ENCODE data around the gene ZNF808. TPM values are rescaled to one million over a fixed set of nuclear protein-coding genes. Genes with fewer than 3 reads are reported as not detected.
"Not testable (repeated sequence)": the region's sequence is repeated elsewhere in the genome, so short reads cannot be mapped to it uniquely, and the experiment has no call there.

ZNF808 gene
- 10 to 100 TPM; 24.9 to 27.5 TPM for total RNA-seq

DNA sequence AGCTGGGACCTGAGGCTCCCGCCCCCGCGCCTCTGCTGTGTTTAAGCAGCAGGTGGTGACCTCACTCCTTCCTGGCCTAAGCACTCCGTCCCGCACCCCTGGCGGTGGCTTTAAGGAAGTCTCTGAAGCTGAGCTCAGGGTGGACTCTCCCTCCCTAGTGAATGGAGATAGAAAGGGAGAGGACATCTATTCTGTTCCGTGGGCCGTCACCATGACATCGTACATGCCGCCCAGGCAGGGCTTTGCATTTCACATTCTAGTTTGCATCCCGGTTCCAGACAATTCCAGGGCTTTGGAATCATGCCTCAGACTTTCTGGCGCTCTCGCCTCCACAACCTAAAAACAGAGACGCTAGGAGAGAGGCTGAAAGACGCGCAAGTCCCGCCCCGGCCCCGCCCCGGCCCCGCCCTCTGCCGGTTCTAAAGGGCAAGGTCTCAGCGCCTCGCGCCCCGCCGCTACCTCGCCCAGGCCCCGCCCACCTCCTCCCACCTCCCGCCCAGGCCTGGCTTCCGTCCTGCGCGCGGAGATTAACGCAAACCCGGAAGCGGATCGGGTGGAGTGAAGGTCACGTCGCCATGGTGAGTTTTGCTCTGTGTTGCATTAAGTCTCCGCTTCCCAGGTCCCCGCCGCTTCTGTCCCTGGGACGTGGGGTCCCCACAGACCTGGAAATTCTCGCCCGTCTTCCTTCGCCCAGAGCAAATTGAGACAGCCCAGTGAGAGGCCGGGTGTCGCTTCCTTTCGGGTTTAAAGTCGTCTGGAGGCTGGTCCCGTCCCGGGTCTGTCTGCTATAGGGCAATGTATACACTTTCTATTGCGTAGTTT lies at the start of gene ZNF808:
Gene ZNF808 (plus strand): TSS at position 535 of the 822 bp plus-strand sequence. CDS start 15,617 bp downstream, outside the sequence.
- ChIA-PET POLR2A (no interaction called here), CTCF (interaction anchor here (0.6 to 1.2 kb wide), 2 partner anchors 74 to 76 kb away, joined by 3 to 4 read pairs; no protein-coding TSS in a partner anchor)

DNA sequence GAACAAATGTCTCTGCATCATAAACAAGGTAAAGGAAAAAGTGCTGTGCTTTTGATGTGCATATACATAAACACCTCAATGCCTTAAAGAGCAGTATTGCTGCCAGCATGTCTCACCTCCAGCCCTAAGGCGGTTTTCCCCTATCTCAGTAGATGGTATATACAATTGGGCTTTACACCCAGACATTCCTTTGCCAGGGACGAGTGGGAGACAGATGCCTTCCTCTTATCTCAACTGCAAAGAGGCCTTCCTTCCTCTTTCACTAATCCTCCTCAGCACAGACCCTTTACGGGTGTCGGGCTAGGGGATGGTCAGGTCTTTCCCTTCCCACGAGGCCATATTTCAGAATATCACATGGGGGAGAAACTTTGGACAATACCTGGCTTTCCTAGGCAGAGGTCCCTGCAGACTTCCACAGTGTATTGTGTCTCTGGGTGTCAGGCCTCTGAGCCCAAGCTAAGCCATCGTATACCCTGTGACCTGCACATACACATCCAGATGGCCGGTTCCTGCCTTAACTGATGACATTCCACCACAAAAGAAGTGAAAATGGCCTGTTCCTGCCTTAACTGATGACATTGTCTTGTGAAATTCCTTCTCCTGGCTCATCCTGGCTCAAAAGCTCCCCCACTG lies 43.2 kb upstream of the ZNF808 start:
- CTCF ChIA-PET, POLR2A ChIA-PET: not testable (repeated sequence)

DNA sequence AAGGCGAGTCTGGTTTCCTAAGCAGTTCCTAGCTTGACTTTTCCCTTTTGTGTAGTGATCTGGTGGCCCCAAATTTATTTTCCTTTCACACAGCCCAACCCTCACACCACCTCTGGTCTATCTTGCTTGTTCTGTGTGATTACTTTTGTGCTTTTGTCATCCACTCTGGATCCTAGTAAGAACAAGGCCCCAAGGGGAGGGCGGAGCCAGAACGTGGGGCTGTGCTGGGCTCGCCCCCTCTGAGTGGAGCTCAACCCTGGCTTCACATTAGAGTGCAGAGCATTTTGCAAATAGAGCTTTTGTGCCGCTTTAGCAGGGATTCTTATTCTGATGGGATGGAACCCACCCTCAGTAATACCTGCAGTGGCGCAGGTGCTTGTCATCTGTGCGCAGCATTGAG lies 42.4 kb upstream of the ZNF808 start:
- CTCF ChIA-PET, POLR2A ChIA-PET: not testable (repeated sequence)

DNA sequence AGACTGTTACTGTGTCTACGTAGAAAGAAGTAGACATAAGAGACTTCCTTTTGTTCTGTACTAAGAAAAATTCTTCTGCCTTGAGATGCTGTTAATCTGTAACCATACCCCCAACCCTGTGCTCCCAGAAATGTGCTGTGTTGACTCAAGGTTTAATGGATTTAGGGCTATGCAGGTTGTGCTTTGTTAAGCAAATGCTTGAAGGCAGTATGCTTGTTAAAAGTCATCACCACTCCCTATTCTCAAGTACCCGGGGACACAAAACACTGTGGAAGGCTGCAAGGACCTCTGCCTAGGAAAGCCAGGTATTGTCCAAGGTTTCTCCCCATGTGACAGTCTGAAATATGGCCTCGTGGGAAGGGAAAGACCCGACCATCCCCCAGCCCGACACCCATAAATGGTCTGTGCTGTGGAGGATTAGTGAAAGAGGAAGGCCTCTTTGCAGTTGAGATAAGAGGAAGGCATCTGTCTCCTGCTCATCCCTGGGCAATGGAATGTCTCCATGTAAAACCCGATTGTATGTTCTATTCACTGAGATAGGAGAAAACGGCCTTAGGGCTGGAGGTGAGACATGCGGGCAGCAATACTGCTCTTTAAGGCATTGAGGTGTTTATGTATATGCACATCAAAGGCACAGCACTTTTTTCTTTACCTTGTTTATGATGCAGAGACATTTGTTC lies 41.8 kb upstream of the ZNF808 start:
- POLR2A ChIA-PET: not testable (repeated sequence)

DNA sequence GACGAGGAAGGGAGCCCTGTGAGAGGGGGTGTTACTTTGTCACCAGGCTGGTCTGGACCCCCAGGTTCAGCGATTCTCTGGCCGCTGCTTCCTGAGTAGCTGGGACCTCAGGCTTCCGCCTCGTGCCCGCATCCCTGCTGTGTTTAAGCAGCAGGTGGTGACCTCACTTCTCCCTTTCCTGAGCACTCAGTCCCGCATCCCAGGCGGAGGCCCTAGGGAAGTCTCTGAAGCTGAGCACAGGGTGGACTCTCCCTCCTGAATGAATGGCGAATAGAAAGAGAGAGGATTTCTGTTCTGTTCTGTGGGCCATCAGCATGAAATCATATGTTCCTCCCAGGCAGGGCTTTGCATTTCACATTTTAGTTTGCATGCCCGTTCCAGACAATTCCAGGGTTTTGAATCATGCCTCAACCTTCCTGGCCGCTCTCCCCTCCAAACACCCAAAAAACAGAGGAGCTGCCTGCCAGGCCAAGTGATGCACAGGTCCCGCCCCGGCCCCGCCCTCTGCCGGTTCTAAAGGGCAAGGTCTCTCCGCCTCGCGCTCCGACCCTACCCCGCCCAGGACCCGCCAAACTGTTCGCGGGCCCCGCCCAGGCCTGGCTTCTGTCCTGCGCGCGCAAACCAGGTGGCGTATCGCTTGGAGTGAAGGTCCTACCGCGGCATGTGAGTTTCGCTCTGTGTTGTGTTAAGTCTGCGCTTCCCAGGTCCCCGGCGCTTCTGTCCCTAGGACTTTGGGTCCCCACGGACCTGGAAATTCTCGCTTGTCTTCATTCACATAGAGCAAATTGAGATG lies 35.1 kb upstream of the ZNF808 start:
- ChIA-PET POLR2A (no interaction called here), CTCF (no interaction called here)

More for the DNA sequence above, 41.8 kb upstream of the ZNF808 start:
- CTCF ChIA-PET: not testable (repeated sequence)

DNA sequence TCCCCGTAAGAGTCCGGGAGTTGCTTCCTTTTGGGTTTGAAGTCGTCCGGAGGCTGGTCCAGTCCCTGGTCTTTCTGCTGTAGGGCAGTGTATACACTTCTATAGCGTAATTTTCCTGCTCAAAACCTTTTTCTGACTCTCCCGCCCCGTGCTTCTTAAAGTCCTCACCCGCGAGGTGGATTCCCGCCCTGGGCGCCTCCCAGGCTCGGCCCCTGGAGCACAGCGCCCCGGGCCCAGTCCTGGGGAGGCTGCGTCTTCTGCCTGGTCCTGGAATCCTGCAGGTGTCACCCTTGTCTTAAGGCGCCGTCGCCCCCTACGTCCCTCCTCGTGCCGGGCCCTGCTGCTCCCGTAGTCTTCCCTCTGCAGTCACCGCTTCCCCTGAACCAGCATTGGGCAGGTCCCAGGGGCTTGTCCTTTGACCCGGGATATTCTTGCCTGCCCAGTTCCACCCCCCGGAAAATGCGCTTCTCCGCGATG lies 34.4 kb upstream of the ZNF808 start:
- ChIA-PET POLR2A (no interaction called here), CTCF (no interaction called here)

DNA sequence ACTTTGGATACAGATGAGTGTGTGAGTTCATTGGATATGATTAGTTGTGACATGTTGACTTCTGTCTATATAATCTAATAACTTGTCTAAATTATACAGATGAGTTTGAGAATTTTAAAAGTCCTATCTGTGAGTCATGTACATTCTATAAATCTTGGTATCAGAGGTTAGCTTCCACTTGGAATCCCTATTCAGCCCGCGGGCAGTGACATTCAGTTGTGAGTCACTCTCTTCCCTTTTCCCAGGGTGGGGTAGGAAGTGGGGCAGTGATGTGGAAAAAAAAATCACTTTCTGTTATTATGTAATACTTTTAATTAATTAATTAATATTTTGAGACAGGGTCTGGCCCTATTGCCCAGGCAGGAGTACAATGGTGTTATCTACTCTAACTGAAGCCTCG lies 33.0 kb upstream of the ZNF808 start:
- ChIA-PET POLR2A (no interaction called here), CTCF (no interaction called here)

DNA sequence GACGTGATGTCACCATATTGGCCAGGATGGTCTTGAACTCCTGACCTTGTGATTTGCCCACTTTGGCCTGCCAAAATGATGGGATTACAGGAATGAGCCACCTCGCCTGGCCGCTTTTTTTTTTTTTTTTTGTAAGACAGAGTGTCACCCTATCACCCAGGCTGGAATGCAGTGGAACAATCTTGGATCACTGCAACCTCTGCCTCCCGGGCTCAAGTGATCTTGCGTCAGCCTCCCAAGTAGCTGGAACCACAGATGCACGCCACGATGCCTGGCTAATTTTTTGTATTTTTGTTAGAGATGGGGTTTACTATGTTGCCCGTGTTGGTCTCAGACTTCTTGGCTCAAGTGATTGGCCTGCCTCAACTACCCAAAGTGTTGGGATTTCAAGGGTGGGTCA lies 28.9 kb upstream of the ZNF808 start:
- ChIA-PET CTCF (no interaction called here), POLR2A (no interaction called here)

DNA sequence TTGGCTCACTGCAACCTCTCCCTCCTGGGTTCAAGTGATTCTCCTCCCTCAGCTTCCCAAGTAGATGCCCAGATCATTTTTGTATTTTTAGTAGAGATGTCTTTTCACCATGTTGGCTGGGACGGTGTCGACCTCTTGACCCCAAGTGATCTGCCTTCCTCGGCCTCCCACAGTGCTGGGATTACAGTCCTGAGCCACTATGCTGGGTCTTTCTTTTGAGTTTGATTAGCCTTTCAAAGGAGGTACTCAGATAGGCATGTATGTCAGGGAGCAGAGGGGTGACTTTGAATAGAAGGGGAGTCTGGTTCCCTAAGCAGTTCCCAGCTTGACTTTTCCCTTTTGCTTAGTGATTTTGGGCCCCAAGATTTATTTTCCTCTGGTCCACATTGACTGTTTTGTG lies 27.0 kb upstream of the ZNF808 start:
- CTCF ChIA-PET, POLR2A ChIA-PET: not testable (repeated sequence)

DNA sequence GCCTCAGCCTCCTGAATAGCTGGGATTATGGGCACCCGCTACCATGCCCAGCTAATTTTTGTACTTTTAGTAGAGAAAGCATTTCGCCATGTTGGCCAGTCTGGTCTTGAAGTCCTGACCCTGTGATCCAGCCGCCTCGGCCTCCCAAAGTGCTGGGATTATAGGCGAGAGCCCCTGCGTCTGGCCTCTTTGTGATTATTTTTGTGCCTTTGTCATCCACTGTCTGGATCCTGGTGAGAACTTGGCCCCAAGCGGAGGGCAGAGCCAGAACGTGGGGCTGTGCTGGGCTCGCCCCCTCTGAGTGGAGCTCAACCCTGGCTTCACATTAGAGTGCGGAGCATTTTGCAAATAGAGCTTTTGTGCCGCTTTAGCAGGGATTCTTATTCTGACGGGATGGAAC lies 26.5 kb upstream of the ZNF808 start:
- CTCF ChIA-PET, POLR2A ChIA-PET: not testable (repeated sequence)

DNA sequence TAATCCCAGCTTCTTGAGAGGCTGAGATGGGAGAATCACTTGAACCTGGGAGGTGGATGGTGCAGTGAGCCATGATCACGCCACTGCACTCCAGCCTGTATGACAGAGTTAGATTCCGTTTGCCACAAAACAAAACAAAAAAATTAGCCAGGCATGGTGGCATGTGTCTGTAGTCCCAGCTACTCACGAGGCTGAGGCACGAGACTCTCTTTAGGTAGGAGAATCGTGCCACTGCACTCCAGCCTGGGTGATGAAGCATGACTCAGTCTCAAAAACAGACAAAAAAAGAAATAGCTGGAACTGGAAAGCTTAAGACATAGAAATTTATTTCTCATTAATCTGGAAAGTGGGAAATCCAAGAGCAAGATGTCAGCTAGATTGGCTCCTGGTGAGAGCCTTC lies 20.2 kb upstream of the ZNF808 start:
- ChIA-PET CTCF (no interaction called here), POLR2A (no interaction called here)

DNA sequence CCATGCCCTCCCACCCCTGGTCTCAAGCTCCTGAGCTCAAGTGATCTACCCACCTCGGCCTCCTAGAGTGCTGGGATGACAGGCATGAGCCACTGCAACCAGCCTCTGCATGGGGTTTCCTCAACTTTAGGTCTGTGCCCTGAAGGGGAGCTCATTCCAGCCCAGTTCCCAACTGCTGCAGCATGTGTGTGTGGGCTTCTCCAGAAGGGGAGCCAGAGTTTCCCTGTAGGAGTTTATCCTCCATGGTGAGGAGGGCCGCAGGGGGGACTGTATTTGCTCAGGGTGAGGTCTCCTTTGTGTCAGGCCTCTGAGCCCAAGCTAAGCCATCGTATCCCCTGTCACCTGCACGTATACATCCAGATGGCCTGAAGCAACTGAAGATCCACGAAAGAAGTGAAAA lies 11.3 kb upstream of the ZNF808 start:
- CTCF ChIA-PET: no interaction called here

DNA sequence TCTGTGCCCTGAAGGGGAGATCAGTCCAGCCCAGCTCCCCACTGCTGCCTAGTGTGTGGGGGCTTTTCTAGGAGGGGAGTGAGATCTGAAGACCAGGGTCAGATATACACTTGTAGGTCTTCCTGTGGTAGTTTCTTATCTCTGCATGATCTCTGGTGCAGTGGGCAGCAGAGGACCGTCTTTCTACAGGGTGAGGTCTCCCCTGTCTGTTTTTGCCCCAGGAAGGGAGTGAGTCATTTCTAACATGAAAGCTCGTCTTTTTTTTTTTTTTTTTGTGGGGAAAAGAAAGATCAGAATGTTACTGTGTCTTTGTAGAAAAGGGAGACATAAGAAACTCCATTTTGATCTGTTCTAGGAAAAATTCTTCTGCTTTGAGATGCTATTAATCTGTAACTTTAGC lies 8.8 kb upstream of the ZNF808 start:
- CTCF ChIA-PET: no interaction called here
- POLR2A ChIA-PET: no interaction called here

More for the DNA sequence above, 11.3 kb upstream of the ZNF808 start:
- POLR2A ChIA-PET: no interaction called here

DNA sequence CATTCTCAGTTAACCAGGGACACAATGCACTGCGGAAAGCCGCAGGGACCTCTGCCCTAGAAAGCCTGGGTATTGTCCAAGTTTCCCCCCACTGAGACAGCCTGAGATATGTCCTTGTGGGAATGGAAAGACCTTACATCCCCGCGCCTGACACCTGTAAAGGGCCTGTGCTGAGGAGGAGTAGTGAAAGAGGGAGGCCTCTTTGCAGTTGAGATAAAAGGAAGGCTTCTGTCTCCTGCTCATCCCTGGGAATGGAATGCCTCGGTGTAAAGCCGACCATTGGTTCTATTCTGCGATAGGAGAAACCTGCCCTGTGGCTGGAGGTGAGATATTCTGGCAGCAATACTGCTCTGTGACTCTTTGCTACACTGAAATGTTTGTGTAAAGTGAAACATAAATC lies 8.3 kb upstream of the ZNF808 start:
- POLR2A ChIA-PET: not testable (repeated sequence)

DNA sequence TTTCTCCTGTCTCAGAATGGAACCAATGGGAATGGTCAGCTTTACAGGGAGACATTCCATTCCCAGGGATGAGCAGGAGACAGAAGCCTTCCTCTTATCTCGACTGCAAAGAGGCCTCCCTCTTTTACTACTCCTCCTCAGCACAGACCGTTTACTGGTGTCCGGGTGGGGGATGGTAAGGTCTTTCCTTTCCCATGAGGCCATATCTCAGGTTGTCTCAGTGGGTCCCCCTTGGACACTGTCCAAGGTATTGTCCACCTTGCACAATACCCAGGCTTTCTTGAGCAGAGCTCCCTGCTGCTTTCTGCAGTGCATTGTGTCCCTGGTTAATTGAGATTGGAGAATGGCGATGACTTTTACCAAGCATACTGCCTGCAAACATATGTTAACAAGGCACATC lies 7.5 kb upstream of the ZNF808 start:
- POLR2A ChIA-PET: no interaction called here
- CTCF ChIA-PET: no interaction called here

More for the DNA sequence above, 8.3 kb upstream of the ZNF808 start:
- CTCF ChIA-PET: not testable (repeated sequence)

DNA sequence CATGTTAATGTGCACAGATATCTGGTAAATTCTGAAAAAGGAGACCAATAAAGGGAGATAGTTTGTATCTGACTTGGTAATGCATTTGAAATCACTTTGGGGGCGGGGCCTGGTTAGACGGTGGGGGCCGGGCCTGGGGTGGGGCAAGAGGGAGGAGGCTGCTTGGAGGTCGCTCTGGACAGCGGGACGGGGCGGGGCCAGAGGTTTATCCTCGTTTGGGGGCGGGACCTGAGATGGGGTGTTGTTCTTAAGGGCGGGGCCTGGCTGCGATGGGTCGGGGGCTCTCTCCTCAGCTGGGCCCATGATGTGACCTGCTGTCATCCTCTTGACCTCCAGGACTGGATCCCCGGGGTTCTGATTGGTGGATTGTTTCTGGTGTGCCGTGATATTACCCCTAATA lies 4.9 kb upstream of the ZNF808 start:
- CTCF ChIA-PET: no interaction called here
- POLR2A ChIA-PET: no interaction called here

DNA sequence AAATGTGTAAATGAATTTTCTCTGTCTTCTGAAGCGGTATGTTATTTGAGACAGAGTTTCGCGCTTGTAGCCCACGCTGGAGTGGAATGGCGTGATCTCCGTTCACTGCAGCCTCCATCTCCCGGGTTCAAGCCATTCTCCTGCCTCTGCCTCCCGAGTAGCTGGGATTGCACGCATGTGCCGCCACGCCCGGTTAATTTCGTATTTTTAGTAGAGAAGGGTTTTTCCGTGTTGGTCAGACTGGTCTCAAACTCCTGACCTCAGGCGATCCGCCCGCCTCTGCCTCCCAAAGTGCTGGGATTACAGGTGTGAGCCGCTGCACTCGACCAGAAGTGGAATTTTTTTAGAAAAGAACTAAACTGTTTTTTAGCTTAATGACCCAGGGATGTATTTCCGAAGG lies 3.4 kb upstream of the ZNF808 start:
- ChIA-PET POLR2A (no interaction called here), CTCF (no interaction called here)

DNA sequence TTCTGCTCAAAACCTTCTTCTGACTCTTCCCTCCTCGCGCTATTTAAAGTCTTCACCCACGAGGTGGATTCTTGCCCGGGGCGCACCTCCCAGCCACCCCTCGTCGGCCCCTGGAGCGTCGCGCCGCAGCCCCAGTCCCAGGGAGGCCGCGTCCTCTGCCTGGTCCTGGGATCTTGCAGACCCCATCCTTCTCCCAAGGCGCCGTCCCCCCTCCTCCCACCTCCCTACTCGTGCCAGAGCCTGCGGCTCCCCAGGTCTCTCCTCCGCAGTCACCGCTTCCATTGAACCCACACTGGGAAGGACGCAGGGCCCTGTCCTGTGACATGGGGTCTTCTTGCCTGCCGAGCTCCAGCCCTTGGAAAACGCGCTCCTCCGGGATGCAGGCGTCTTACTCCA lies 486 bp downstream of the ZNF808 start:
- POLR2A ChIA-PET: no interaction called here
- CTCF ChIA-PET: interaction anchor here (0.8 kb wide), 1 partner anchor 68 kb away, joined by 3 read pairs; no protein-coding TSS in a partner anchor

DNA sequence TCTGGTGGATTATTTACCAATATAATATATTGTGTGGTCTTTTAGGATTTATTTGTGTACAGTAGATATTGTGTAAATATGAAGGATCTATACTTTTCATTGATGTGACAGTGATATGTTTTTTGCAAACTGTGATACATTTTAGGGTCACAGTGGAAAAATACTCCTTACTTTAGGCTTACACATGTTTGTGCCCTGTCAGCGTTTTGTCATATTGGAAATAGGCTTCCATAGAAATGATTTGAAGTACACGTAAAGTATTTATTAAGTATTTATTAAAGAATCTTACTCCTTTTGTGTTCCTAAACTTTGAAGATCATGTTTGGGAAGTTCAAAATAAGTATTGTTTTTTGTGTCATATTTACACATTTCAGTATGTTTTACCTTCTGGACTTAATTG lies 5.0 kb downstream of the ZNF808 start:
- ChIA-PET POLR2A (no interaction called here), CTCF (no interaction called here)

DNA sequence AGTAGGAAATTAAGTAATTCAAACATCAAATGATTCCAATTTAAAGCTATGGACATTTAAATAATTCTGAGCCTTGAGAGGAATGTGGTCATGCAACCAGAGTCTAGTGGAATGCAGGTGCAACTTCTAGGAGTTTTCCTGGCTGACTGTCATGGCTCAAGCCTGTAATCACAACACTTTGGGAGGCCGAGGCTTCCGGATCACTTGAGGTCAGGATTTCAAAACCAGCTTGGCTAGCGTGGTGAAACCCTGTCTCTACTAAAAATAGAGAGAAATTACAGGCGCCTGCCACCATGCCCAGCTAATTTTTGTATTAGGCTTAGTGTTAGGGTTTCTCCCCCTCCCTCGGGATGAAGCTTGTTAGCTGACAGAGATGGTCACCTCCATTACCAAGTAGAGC lies 6.4 kb downstream of the ZNF808 start:
- ChIA-PET CTCF (interaction anchor here (0.8 kb wide), 1 partner anchor 225 kb away, joined by 3 read pairs; no protein-coding TSS in a partner anchor), POLR2A (no interaction called here)
